ENCODE results near the gene ARHGAP42. TPM values are rescaled to one million over a fixed set of nuclear protein-coding genes. Genes with fewer than 3 reads are reported as not detected.

Gene ARHGAP42
- polyA plus RNA-seq, 1 donor: 25.6 TPM

DNA sequence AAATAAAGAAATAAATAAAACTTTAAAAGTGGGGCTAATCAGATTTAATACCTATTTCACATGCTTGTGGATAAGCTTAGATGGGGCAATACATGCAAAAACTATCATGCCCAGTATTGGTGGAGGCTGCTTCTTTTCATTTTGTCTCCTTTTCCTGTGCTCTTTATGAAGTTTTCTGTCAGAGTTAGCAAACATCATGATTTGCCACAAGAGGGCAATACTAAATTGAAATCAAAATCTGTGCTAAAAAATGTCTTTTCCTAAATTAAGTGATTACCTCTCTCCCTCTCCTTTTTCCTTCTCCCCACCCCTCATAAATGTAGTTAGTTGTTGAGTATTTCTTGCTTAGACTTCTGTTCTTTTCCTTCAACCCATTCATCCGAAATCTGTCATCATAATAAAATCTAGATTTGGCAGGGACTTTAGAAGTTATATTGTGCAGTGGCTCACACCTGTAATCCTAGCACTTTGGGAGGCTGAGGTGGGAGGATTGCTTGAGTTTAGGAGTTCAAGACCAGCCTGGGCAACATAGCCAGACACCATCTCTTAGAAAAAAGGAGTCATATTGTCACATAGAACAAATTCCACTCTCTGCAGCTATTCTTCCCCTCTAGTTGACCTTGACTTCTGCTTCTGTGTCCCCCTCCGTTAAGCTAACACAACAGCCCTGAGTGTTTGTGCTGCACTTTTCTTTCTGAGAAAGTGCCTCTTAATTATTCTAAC lies 4.7 kb upstream of the ARHGAP42 start:
- DNase-seq (ENCODE audit: low read depth): no peak

GRCh38 chr11:100683126-100683525 lies 4.0 kb upstream of the ARHGAP42 start:
- no peak for DNase-seq (ENCODE audit: low read depth)

DNA sequence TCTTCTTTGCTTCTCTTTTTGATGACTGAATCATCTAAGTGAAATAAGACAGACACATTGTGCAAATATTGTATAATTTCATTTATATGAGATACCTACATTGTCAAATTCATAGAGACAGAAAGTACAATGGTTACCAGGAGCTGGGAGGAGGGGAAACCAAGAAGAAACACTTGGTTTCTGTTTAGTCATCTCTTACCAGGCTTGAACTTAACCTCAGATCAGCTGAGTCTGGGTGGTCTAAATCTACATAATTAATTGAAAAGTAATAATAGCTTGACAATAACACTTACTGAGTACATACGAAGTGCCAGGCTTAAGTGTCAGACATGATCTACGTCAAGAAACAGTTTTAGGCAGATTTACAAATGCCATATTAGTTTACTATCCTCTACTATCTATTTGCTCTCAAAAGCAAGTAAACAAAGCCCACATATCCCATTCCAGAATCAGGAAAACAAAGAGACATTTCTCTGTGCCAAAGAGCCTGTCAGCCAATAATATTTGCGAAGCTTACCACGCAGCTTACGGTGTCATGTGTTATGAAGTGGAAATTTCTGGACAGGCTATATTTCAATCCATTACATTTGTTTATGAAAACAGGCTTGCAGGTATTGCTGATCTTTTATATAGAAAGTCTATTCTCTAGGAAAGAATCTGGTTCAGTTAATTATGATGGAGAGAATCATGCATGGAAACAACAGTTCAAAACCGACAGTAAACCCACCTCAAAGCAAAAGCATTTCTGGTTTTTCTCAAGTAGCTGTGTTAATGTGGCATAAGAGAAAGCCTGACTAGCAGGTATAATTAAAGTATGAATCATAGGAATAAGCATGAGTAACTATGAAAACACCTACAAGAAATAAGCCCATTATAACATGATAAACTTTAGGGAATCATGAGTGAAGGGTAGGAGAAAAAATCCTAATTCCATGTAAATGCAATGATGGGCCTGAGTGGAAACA lies 2.7 kb upstream of the ARHGAP42 start:
- no peak for DNase-seq (ENCODE audit: low read depth)

- no peak for DNase-seq (ENCODE audit: low read depth)
Measured at GRCh38 chr11:100686476-100687053, 523 bp upstream of the ARHGAP42 start.

- peak; percentile 64 for DNase-seq (ENCODE audit: low read depth)
Measured at GRCh38 chr11:100687630-100688395, 725 bp downstream of the ARHGAP42 start.

- no peak for DNase-seq (ENCODE audit: low read depth)
Measured at GRCh38 chr11:100689141-100689540, 2.1 kb downstream of the ARHGAP42 start.

GRCh38 chr11:100691896-100692653 lies 5.0 kb downstream of the ARHGAP42 start:
- DNase-seq (ENCODE audit: low read depth): no peak

- DNase-seq (ENCODE audit: low read depth): no peak
Measured at GRCh38 chr11:100695911-100696310, 8.8 kb downstream of the ARHGAP42 start.

DNA sequence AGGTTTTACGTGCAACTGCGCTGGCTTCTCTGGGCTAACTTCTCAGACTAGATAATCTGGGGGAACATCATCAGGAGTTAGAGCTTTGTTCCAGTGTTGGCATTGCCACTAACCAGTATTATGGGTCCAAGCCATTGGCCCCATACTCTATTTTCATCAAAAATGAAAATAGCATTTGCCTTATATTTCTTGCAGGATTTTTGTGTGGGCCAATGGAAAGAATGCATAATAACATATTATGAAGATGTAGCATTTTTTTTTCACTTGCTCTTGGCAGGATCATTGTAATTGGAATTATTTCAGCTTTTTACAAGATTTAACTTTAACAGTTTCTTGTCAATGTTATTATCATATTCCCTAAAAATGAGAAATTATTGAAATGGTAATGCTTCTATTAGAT lies 16.1 kb downstream of the ARHGAP42 start:
- no peak for DNase-seq (ENCODE audit: low read depth)

GRCh38 chr11:100703801-100704575 lies 16.9 kb downstream of the ARHGAP42 start:
- DNase-seq (ENCODE audit: low read depth): no peak

GRCh38 chr11:100705447-100705846 lies 18.4 kb downstream of the ARHGAP42 start:
- no peak for DNase-seq (ENCODE audit: low read depth)

DNA sequence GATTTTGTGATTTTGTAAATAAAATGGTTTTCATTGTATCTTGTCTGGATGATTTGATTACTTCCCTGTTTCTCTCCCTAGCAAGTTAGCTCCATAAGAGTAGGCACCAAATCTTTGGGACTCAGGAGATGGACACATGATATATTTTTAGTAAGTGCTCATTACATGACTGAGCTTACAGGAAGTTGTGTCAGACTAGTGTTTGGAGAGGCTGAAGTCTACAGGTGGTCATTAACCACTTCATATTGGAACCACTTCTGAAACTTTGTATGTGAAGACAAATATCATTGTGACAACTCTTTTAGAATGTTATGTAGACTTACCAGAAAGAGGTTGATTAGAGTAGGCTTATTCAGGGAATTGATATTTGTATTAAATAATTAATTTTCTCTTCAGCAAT lies 19.1 kb downstream of the ARHGAP42 start:
- no peak for DNase-seq (ENCODE audit: low read depth)

- no peak for DNase-seq (ENCODE audit: low read depth)
Measured at GRCh38 chr11:100709233-100709957, 22.3 kb downstream of the ARHGAP42 start.

- DNase-seq (ENCODE audit: low read depth): no peak
Measured at GRCh38 chr11:100711984-100712383, 24.9 kb downstream of the ARHGAP42 start.

GRCh38 chr11:100712583-100712982 lies 25.5 kb downstream of the ARHGAP42 start:
- DNase-seq (ENCODE audit: low read depth): no peak

- no peak for DNase-seq (ENCODE audit: low read depth)
Measured at GRCh38 chr11:100715165-100715761, 28.2 kb downstream of the ARHGAP42 start.

DNA sequence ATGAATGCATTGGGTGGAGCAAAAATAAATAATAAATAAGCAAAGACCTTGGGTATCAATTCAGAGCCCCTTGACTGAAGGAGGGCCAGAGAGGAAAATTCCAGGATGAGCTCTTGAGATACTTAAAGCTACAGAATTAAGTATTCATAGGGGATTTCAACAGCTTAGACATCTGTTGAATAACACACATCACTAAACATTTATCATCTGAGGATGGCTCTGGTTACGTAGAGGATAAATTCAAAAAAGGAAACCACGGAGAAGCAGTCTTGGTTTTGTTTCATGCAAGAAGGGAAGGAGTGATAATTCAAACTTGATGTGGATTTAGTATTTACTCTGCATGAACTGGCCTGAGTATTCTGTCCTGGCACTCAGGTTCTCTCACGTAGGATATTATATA lies 29.8 kb downstream of the ARHGAP42 start:
- no peak for DNase-seq (ENCODE audit: low read depth)

GRCh38 chr11:100719362-100719761 lies 32.3 kb downstream of the ARHGAP42 start:
- peak; percentile 51 for DNase-seq (ENCODE audit: low read depth)

GRCh38 chr11:100719809-100720221 lies 32.7 kb downstream of the ARHGAP42 start:
- DNase-seq (ENCODE audit: low read depth): no peak

Data from forelimb muscle (tissue), 1 donor.